GM20431 (cell line): ENCODE results near the gene LEMD2.

Source experiments
- in situ Hi-C: fragments of 300-500 bp; cut with MseI, MboI; formaldehyde crosslinking; loops from one replicate; pipeline ENCODE4 v1.15.0; 2020; ENCODE audit warnings: low sequenced_read_pairs; ENCODE audit not compliant: unreplicated experiment

LEMD2 gene

DNA sequence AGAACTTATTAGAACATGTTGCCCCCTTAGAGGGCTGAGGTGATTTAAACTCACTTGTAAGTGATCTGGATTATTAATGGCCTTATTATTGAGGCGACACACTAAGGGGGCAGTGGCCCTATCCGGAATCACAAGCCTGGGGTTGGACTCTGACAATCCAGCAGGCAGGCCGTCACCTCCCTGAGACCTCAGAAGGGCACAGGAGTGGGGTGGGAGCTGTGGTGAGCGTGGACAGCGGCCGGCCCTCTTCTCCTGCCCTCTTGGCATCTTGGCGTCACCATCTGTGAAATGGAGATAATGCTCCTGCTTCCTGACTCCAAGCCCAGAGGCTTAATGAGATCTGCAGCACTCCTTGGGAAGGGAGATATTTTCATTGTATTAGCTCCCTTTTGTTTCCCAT lies 61.8 kb downstream of the LEMD2 start:
- in situ Hi-C loops, result no loop called here

GRCh38 chr6:33726696-33727095 lies 62.2 kb downstream of the LEMD2 start:
- in situ Hi-C loops, result no loop called here

GRCh38 chr6:33725891-33726673 lies 62.8 kb downstream of the LEMD2 start:
- in situ Hi-C loops, result no loop called here

GRCh38 chr6:33725222-33725621 lies 63.7 kb downstream of the LEMD2 start:
- in situ Hi-C loops, result no loop called here

GRCh38 chr6:33724102-33725023 lies 64.6 kb downstream of the LEMD2 start:
- in situ Hi-C loops, result no loop called here

DNA sequence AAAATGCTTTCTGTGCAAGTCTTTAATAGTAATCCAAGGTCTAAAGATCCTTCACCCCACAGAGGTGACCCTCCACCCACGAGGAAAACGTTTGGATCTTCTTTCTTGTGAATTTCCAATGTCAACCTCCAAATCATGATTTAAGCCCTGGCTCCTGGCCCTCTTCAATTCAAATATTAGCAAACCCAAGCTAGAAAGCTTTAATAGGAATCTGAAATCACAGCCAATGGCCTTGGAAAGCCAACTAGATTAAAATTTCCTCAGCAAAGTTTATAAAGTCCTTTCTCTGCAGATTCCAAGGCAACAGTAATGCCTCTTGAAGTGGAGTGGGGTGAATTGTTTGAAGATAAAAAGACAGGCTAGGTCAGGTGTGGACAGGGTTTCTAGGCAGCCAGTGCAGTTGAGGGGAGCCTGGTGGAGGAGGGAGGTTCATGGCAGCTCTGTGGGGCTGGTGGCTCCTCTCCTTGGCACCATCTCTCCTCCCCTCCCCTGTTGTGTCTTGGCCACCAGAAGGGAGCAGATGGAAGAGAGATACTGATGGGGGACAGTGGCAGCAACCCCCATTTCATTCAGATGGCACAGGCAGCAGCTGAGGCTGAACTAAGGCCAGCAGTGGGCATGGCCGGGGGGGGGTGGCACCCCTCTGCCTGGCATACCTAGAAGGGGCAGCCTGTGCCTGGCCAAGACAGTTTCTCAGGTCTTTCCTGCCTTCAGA lies 65.4 kb downstream of the LEMD2 start:
- in situ Hi-C loops, result no loop called here

DNA sequence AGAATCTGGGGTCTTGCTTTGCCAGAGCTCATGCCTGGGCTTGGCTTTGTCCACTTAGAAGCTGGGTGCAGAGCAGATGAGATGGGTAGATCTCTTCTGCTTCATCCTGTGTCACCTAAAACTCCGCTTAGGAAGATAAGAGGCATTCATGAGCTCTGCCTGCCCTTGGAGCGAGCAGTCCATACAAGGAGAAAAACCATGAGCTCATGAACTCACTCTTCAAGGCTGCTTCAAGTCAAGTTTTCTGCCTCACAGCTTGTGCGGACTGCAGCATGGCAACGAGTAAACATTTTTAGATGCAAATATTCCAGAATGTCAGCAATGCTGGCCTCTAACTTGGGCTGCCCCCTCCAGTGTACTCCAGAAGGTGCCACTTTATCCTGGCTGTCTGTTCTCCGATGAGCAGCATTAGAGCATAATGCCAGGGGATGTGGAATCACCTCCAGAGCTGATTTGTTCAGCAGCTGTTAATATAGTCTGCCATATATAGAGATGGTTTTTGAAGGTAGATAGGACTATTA lies 66.8 kb downstream of the LEMD2 start:
- in situ Hi-C loops, result no loop called here

DNA sequence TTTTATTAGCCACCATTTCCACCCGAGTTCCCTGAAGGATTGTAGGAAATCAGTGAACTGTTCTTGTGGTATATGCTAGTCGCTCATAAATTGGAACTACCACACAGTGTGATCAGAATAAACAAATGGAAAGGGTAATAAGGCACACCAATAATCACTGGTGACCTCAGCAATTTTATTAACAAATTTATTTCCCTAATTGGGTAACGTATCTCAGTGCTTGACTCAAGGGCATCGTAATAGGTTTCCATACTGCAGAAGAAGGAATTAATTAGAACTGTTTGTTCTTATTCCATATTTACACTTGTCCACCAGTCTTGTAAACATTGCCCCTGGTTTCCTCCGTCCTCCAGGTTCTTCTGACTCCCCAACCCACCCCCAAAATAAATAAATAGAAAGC lies 67.4 kb downstream of the LEMD2 start:
- in situ Hi-C loops, result no loop called here
